Measurements from ENCODE around the gene WNK1. TPM values are rescaled to one million over a fixed set of nuclear protein-coding genes. Genes with fewer than 3 reads are reported as not detected.

WNK1 gene
- polyA plus RNA-seq, 1 donor from 2014 or later: 25.9 TPM

DNA sequence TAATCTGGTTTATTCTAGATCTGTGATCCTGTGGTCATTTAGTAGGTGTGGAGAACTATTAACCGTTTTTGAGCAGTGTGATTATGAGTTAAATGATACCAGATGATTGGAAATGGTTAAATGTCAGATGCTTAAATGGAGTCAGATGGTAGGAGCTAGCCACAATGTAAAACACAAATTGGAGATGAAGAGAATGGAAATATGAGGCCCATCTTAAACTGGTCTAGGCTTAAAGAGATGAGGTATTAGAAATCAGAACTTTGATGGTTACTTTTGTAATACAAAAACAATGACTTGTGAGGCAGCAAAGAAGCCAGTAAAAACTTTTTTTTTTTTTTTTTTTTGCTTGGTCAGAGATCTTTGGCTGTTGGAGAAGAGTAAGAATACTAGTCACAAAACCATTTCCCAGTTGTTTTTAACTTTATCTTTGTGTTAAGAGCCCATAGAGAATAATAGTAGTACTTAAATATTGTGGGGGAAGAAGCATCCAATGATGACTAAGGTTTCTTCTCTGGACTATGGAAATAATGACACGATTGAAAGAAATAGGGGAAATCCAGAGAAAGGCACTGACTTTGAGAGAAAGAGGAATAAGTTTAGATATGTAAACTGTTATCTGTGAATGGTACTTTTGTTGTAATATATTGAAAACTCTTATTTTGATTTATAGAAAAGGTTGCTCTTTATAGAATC, 95.9 kb downstream of the WNK1 start:
- no peaks in the 10 kb centered on the region for H3K9me3 ChIP-seq (ENCODE audit: low read length)
- H3K4me2 ChIP-seq (ENCODE audit: low read length): no peak overlapping the region
- H3K9ac ChIP-seq (ENCODE audit: low read length): no peak overlapping the region
- H3K36me3 ChIP-seq (ENCODE audit: insufficient read depth, low read length): peaks cover 3% of the 10 kb centered on the region
- no peaks in the 10 kb centered on the region for H4K20me1 ChIP-seq (ENCODE audit: insufficient read depth)
- no peaks in the 10 kb centered on the region for H3K9me2 ChIP-seq (ENCODE audit: insufficient read depth, low read length)
- no peak overlapping the region for H3K27ac ChIP-seq (ENCODE audit: low read length)
- TF ChIP-seq, protein P1, sequence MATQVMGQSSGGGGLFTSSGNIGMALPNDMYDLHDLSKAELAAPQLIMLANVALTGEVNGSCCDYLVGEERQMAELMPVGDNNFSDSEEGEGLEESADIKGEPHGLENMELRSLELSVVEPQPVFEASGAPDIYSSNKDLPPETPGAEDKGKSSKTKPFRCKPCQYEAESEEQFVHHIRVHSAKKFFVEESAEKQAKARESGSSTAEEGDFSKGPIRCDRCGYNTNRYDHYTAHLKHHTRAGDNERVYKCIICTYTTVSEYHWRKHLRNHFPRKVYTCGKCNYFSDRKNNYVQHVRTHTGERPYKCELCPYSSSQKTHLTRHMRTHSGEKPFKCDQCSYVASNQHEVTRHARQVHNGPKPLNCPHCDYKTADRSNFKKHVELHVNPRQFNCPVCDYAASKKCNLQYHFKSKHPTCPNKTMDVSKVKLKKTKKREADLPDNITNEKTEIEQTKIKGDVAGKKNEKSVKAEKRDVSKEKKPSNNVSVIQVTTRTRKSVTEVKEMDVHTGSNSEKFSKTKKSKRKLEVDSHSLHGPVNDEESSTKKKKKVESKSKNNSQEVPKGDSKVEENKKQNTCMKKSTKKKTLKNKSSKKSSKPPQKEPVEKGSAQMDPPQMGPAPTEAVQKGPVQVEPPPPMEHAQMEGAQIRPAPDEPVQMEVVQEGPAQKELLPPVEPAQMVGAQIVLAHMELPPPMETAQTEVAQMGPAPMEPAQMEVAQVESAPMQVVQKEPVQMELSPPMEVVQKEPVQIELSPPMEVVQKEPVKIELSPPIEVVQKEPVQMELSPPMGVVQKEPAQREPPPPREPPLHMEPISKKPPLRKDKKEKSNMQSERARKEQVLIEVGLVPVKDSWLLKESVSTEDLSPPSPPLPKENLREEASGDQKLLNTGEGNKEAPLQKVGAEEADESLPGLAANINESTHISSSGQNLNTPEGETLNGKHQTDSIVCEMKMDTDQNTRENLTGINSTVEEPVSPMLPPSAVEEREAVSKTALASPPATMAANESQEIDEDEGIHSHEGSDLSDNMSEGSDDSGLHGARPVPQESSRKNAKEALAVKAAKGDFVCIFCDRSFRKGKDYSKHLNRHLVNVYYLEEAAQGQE (IDR thresholded peaks at IDR 0.05; ENCODE audit: borderline replicate concordance): no peak
- TF ChIP-seq TAF1 (IDR thresholded peaks at IDR 0.05; ENCODE audit: low read depth) (no peak), EP300 (conservative IDR thresholded peaks at IDR 0.05; ENCODE audit: poor library complexity, severe bottlenecking) (no peak), RAD21 (conservative IDR thresholded peaks at IDR 0.05) (no peak), POLR2AphosphoS5 (IDR thresholded peaks at IDR 0.05) (no peak), SMC3 (conservative IDR thresholded peaks at IDR 0.05; ENCODE audit: poor library complexity) (no peak)
- TF ChIP-seq, protein P2, sequence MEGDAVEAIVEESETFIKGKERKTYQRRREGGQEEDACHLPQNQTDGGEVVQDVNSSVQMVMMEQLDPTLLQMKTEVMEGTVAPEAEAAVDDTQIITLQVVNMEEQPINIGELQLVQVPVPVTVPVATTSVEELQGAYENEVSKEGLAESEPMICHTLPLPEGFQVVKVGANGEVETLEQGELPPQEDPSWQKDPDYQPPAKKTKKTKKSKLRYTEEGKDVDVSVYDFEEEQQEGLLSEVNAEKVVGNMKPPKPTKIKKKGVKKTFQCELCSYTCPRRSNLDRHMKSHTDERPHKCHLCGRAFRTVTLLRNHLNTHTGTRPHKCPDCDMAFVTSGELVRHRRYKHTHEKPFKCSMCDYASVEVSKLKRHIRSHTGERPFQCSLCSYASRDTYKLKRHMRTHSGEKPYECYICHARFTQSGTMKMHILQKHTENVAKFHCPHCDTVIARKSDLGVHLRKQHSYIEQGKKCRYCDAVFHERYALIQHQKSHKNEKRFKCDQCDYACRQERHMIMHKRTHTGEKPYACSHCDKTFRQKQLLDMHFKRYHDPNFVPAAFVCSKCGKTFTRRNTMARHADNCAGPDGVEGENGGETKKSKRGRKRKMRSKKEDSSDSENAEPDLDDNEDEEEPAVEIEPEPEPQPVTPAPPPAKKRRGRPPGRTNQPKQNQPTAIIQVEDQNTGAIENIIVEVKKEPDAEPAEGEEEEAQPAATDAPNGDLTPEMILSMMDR (IDR thresholded peaks at IDR 0.05; ENCODE audit: poor library complexity, severe bottlenecking): no peak
- H3F3A ChIP-seq (ENCODE audit: insufficient read depth, low read length, poor library complexity, severe bottlenecking): no peaks in the 10 kb centered on the region
- peaks cover 3% of the 10 kb centered on the region for H3K79me2 ChIP-seq (replicated peaks; ENCODE audit: insufficient read depth, low read length)
- H2AFZ ChIP-seq (ENCODE audit: low read depth, low read length): no peak overlapping the region
- H3K27me3 ChIP-seq (ENCODE audit: insufficient read depth, low read depth, low read length): no peaks in the 10 kb centered on the region
- no peak overlapping the region for H3K4me3 ChIP-seq (ENCODE audit: low read length)

DNA sequence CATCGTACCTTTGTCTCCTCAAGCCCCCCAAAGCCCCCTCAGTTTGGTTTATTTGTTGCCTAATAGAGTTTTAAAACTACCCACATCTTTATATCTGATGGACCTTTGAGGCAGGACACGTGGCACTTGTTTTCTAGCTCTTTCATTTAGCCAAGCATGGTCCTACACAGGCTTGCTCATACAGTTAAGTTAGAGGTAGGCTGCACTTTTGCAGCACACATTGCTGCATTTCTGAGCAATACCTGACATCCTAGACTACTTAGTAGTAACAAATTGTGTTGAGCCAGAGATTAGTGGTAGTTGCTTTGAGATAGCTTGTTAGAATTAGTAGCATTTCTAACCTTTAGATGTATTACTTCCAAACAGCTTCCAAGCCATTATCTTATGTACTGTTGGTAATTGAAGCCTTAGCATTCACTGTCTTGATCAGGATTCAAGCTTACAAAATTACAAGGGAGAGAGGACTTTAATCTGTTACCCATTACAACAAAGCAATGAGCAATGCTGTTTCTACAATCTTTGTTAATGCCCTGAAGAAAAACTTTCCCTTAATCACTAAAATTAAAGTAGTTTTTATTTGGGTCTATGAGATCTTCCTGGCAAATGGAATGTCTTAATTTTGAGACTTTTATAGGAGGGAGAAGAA, 96.6 kb downstream of the WNK1 start:
- no peak overlapping the region for H3K4me2 ChIP-seq (ENCODE audit: low read length)
- H3K79me2 ChIP-seq (replicated peaks; ENCODE audit: insufficient read depth, low read length): peaks cover 3% of the 10 kb centered on the region
- H4K20me1 ChIP-seq (ENCODE audit: insufficient read depth): no peaks in the 10 kb centered on the region
- H3K27ac ChIP-seq (ENCODE audit: low read length): no peak overlapping the region
- TF ChIP-seq MXI1 (conservative IDR thresholded peaks at IDR 0.05; ENCODE audit: poor library complexity, severe bottlenecking) (no peak), TAF1 (IDR thresholded peaks at IDR 0.05; ENCODE audit: low read depth) (no peak), RAD21 (conservative IDR thresholded peaks at IDR 0.05) (no peak), EZH2 (IDR thresholded peaks at IDR 0.05; ENCODE audit: borderline replicate concordance, insufficient read depth, low read length, poor library complexity, severe bottlenecking) (no peak), POLR2AphosphoS5 (IDR thresholded peaks at IDR 0.05) (no peak), SMC3 (conservative IDR thresholded peaks at IDR 0.05; ENCODE audit: poor library complexity) (no peak), EP300 (conservative IDR thresholded peaks at IDR 0.05; ENCODE audit: poor library complexity, severe bottlenecking) (no peak)
- TF ChIP-seq, protein P2 (IDR thresholded peaks at IDR 0.05; ENCODE audit: poor library complexity, severe bottlenecking): no peak
- TF ChIP-seq, protein P1 (IDR thresholded peaks at IDR 0.05; ENCODE audit: borderline replicate concordance): no peak
- no peak overlapping the region for H3K4me3 ChIP-seq (ENCODE audit: low read length)
- no peaks in the 10 kb centered on the region for H3F3A ChIP-seq (ENCODE audit: insufficient read depth, low read length, poor library complexity, severe bottlenecking)
- no peaks in the 10 kb centered on the region for H3K9me3 ChIP-seq (ENCODE audit: low read length)
- H3K9ac ChIP-seq (ENCODE audit: low read length): no peak overlapping the region
- H3K9me2 ChIP-seq (ENCODE audit: insufficient read depth, low read length): no peaks in the 10 kb centered on the region
- no peak overlapping the region for H2AFZ ChIP-seq (ENCODE audit: low read depth, low read length)
- H3K36me3 ChIP-seq (ENCODE audit: insufficient read depth, low read length): no peaks in the 10 kb centered on the region
- H3K27me3 ChIP-seq (ENCODE audit: insufficient read depth, low read depth, low read length): no peaks in the 10 kb centered on the region
